Measurements from ENCODE around the gene DNAJC17. TPM values are rescaled to one million over a fixed set of nuclear protein-coding genes. Genes with fewer than 3 reads are reported as not detected.
A peak's percentile ranks its signal among the peaks of the same experiment; 100 is the strongest.

DNAJC17 gene
- total RNA-seq, 4 donors from 2014 or later = 20.4 to 40.2 (median 30.3) TPM

GRCh38 chr15:40743485-40743901 lies 63.8 kb downstream of the DNAJC17 start:
- DNase-seq (ENCODE audit: low spot score in 2 of 2) = peak; percentile 28 to 29
- no peak overlapping the region for H3K4me3 ChIP-seq
- no peaks in the 10 kb centered on the region for H3K9me3 ChIP-seq
- TF ChIP-seq POLR2AphosphoS5 (IDR thresholded peaks at IDR 0.05) (no peak), POLR2A (IDR thresholded peaks at IDR 0.05) (no peak), EP300 (IDR thresholded peaks at IDR 0.05) (no peak), CTCF (IDR thresholded peaks at IDR 0.05) (no peak)
- WGBS = 75% methylated on average over 2 of the region's 2 CpGs
- no peaks in the 10 kb centered on the region for H3K4me1 ChIP-seq
- peaks cover 66% of the 10 kb centered on the region for H3K36me3 ChIP-seq
- H3K27me3 ChIP-seq = no peaks in the 10 kb centered on the region
- no peak overlapping the region for H3K27ac ChIP-seq

- Histone ChIP-seq H3K9me3 (no peaks in the 10 kb centered on the region), H3K4me3 (no peak overlapping the region), H3K36me3 (peaks cover 88% of the 10 kb centered on the region), H3K27ac (no peak overlapping the region), H3K4me1 (no peaks in the 10 kb centered on the region), H3K27me3 (no peaks in the 10 kb centered on the region)
- DNase-seq (ENCODE audit: low spot score in 2 of 2) = peak in 1 of 2 donors; percentile 7
- no peak for TF ChIP-seq POLR2AphosphoS5 (IDR thresholded peaks at IDR 0.05)
- TF ChIP-seq POLR2A (IDR thresholded peaks at IDR 0.05) = no peak
- TF ChIP-seq EP300 (IDR thresholded peaks at IDR 0.05) = no peak
- no peak for TF ChIP-seq CTCF (IDR thresholded peaks at IDR 0.05)
- WGBS = 88% methylated on average over 2 of the region's 2 CpGs
Measured at GRCh38 chr15:40739854-40740253, 67.4 kb downstream of the DNAJC17 start.

- WGBS = 63% methylated on average over 2 of the region's 2 CpGs
- Histone ChIP-seq H3K27me3 (no peaks in the 10 kb centered on the region), H3K4me1 (no peaks in the 10 kb centered on the region), H3K36me3 (peaks cover 88% of the 10 kb centered on the region), H3K4me3 (no peak overlapping the region), H3K9me3 (no peaks in the 10 kb centered on the region), H3K27ac (no peak overlapping the region)
- TF ChIP-seq POLR2AphosphoS5 (IDR thresholded peaks at IDR 0.05) = no peak
- TF ChIP-seq CTCF (IDR thresholded peaks at IDR 0.05) = no peak
- TF ChIP-seq POLR2A (IDR thresholded peaks at IDR 0.05) = no peak
- TF ChIP-seq EP300 (IDR thresholded peaks at IDR 0.05) = no peak
- peak in 1 of 2 donors; percentile 31 for DNase-seq (ENCODE audit: low spot score in 2 of 2)
Measured at GRCh38 chr15:40739047-40739446, 68.2 kb downstream of the DNAJC17 start.

- H3K36me3 ChIP-seq = peaks cover 96% of the 10 kb centered on the region
- 96% methylated on average over 3 of the region's 3 CpGs for WGBS
- TF ChIP-seq CTCF (IDR thresholded peaks at IDR 0.05) = no peak
- TF ChIP-seq POLR2A (IDR thresholded peaks at IDR 0.05) = no peak
- TF ChIP-seq POLR2AphosphoS5 (IDR thresholded peaks at IDR 0.05) = no peak
- TF ChIP-seq EP300 (IDR thresholded peaks at IDR 0.05) = no peak
Measured at GRCh38 chr15:40737048-40737447, 70.2 kb downstream of the DNAJC17 start.

GRCh38 chr15:40736575-40736974 lies 70.7 kb downstream of the DNAJC17 start:
- Histone ChIP-seq H3K4me3 (no peak overlapping the region), H3K27ac (no peak overlapping the region), H3K4me1 (no peaks in the 10 kb centered on the region), H3K27me3 (no peaks in the 10 kb centered on the region), H3K36me3 (peaks cover 91% of the 10 kb centered on the region), H3K9me3 (no peaks in the 10 kb centered on the region)
- TF ChIP-seq EP300 (IDR thresholded peaks at IDR 0.05) = no peak
- TF ChIP-seq POLR2AphosphoS5 (IDR thresholded peaks at IDR 0.05) = no peak
- no peak for DNase-seq (ENCODE audit: low spot score in 2 of 2)
- whole genome bisulfite sequencing = 91% methylated on average over 4 of the region's 4 CpGs

More at GRCh38 chr15:40737048-40737447, 70.2 kb downstream of the DNAJC17 start:
- H3K27me3 ChIP-seq = no peaks in the 10 kb centered on the region
- no peak overlapping the region for H3K27ac ChIP-seq
- H3K4me3 ChIP-seq = no peak overlapping the region
- no peak for DNase-seq (ENCODE audit: low spot score in 2 of 2)
- H3K4me1 ChIP-seq = no peaks in the 10 kb centered on the region
- no peaks in the 10 kb centered on the region for H3K9me3 ChIP-seq

DNA sequence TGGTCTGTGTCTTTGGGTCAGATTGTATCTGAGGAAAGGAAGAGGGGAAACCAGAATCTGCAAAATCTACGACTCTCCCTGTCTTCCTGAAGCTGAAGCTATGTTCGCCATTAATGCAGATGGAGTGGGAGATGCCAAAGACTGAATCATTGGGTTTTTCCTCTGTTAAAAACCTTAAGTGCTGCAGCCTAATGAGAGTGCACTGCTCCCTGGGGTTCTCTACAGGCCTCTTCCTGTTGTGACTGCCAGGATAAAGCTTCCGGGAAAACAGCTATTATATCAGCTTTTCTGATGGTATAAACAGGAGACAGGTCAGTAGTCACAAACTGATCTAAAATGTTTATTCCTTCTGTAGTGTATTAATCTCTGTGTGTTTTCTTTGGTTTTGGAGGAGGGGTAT lies 76.2 kb downstream of the DNAJC17 start:
- H3K4me1 ChIP-seq = no peaks in the 10 kb centered on the region
- H3K4me3 ChIP-seq = no peak overlapping the region
- 82% methylated on average over 3 of the region's 3 CpGs for WGBS
- H3K27ac ChIP-seq = no peak overlapping the region
- H3K36me3 ChIP-seq = peaks cover 47% of the 10 kb centered on the region
- no peaks in the 10 kb centered on the region for H3K9me3 ChIP-seq
- DNase-seq (ENCODE audit: low spot score in 2 of 2) = no peak
- H3K27me3 ChIP-seq = no peaks in the 10 kb centered on the region
- TF ChIP-seq EP300 (IDR thresholded peaks at IDR 0.05) = no peak
- no peak for TF ChIP-seq POLR2AphosphoS5 (IDR thresholded peaks at IDR 0.05)
